K562 (cell line): ENCODE data around the gene KRTAP10-9. TPM values are rescaled to one million over a fixed set of nuclear protein-coding genes. Genes with fewer than 3 reads are reported as not detected.

Experiments used
- ATAC-seq: fragments of 200-7000 bp; cut with Tn5 transposase; 3 replicates; pipeline ENCODE4 v1.9.1; 2020; ENCODE audit warnings: moderate library complexity
- BruUV-seq: library from RNA; stranded (reverse); fragments of 400-500 nt; replicated peaks from 2 replicates; lab custom pipeline; 2021; lab: Mats Ljungman, UMichigan
- CTCF ChIA-PET: fragments of 300-600 bp; formaldehyde crosslinking; extraction: SDS; loops from one replicate; lab custom pipeline; 2021; ENCODE audit warnings: low intra/inter-chr PET ratio; lab: Yijun Ruan, JAX
- POLR2A ChIA-PET: fragments of 300-600, 350-650 bp; sonication (Branson Sonifier 250); formaldehyde crosslinking; extraction: SDS; loops from one replicate; lab custom pipeline; 2021; ENCODE audit warnings: antibody characterized with exemption, inconsistent platforms; lab: Yijun Ruan, JAX
- DNase-seq, 4 experiments: peaks; one replicate each; pipeline versions ENCODE4 v3.0.0 to v3.0.0-alpha.2; 2011 to 2018; ENCODE audit warnings: low spot score in 3 of 4, mixed read lengths in 3 of 4; ENCODE audit errors: extremely low read depth in 1 of 4
- FAIRE-seq: peaks from 2 replicates; lab custom pipeline; 2011; peaks lifted over from hg19 to GRCh38; lab: Jason Lieb, UNC
- H2AFZ ChIP-seq: 2 replicates; pipeline ENCODE4 v1.6.0; 2011; ENCODE audit warnings: low read depth, low read length, control low read depth, inconsistent platforms
- H3K27ac ChIP-seq: fragments of 200-600 bp; 3 replicates; pipeline ENCODE4 v1.8.0; 2011; ENCODE audit warnings: low read depth, mild to moderate bottlenecking, control low read depth, inconsistent platforms, low read length, moderate library complexity, mixed read lengths; ENCODE audit errors: extremely low read depth
- H3K27me3 ChIP-seq, 2 experiments: fragments of 300-600 bp in 1 of 2; 2 replicates in 1 of 2; 3 replicates in 1 of 2; pipeline versions ENCODE4 v1.6.0 to v1.8.0; 2011; ENCODE audit warnings: inconsistent platforms in 2 of 2, low read length in 2 of 2, mild to moderate bottlenecking in 1 of 2, mixed read lengths in 1 of 2, moderate library complexity in 1 of 2; ENCODE audit not compliant: control insufficient read depth in 2 of 2, insufficient read depth in 2 of 2
- H3K36me3 ChIP-seq: fragments of 300-600 bp; 3 replicates; pipeline ENCODE4 v1.8.0; 2011; ENCODE audit warnings: mild to moderate bottlenecking, low read length, inconsistent platforms; ENCODE audit not compliant: control insufficient read depth, insufficient read depth
- H3K4me1 ChIP-seq, 2 experiments: fragments of 200-600 bp in 1 of 2; replicated peaks in 1 of 2; 2 replicates in 1 of 2; 3 replicates in 1 of 2; pipeline versions ENCODE4 v1.5.1 to v1.8.0; 2011; ENCODE audit warnings: inconsistent platforms in 2 of 2, low read length in 2 of 2, mild to moderate bottlenecking in 1 of 2, mixed read lengths in 1 of 2, moderate library complexity in 1 of 2; ENCODE audit not compliant: control insufficient read depth in 2 of 2, insufficient read depth in 2 of 2
- H3K4me2 ChIP-seq: 2 replicates; pipeline ENCODE4 v1.6.1; 2011; ENCODE audit warnings: low read length, control low read depth, inconsistent platforms, mixed read lengths; ENCODE audit not compliant: insufficient read depth
- H3K4me3 ChIP-seq: fragments of 200-600 bp; sonication (generic), shearing (Covaris generic); 2 replicates; pipeline ENCODE4 v1.5.1; 2016; ENCODE audit warnings: control low read depth, inconsistent platforms
- H3K79me2 ChIP-seq: fragments of 200-600 bp; 3 replicates; pipeline ENCODE4 v1.8.0; 2011; ENCODE audit warnings: low read length, inconsistent platforms; ENCODE audit not compliant: control insufficient read depth, insufficient read depth
- H3K9ac ChIP-seq, 2 experiments: 2 replicates each; pipeline versions ENCODE4 v1.6.0 to v1.6.1; 2011; ENCODE audit warnings: low read depth in 2 of 2, low read length in 2 of 2, control low read depth in 1 of 2, inconsistent platforms in 1 of 2, mild to moderate bottlenecking in 1 of 2, mixed read lengths in 1 of 2; ENCODE audit not compliant: insufficient read depth in 1 of 2
- H3K9me1 ChIP-seq: one replicate; pipeline ENCODE4 v1.6.0; 2011; ENCODE audit warnings: inconsistent platforms, mild to moderate bottlenecking, low read length, moderate library complexity; ENCODE audit not compliant: control insufficient read depth, insufficient read depth
- H3K9me3 ChIP-seq: replicated peaks from 2 replicates; pipeline ENCODE4 v1.5.1; 2011; ENCODE audit warnings: low read depth, low read length, inconsistent platforms; ENCODE audit not compliant: control insufficient read depth, insufficient read depth
- H4K20me1 ChIP-seq: replicated peaks from 2 replicates; pipeline ENCODE4 v1.6.1; 2011; ENCODE audit warnings: low read length, inconsistent platforms, mixed read lengths; ENCODE audit not compliant: control insufficient read depth, insufficient read depth
- ARID3B ChIP-seq: fragments of 250-450 bp; sonication (Bioruptor Pico); IDR thresholded peaks from 2 replicates; pipeline ENCODE4 v1.4.0; 2020; ENCODE audit warnings: borderline replicate concordance
- ATF6 ChIP-seq: sonication (generic); formaldehyde crosslinking; IDR thresholded peaks from 2 replicates; pipeline ENCODE4 v1.4.0; 2020; ENCODE audit warnings: mild to moderate bottlenecking, missing genetic modification reagents
- ATF7 ChIP-seq: fragments of 450-650 bp; IDR thresholded peaks from 2 replicates; pipeline ENCODE4 v1.7.1; 2014; ENCODE audit warnings: mild to moderate bottlenecking, moderate library complexity
- BMI1 ChIP-seq: fragments of 150-350 bp; IDR thresholded peaks from 2 replicates; pipeline ENCODE4 v1.6.1; 2014; ENCODE audit warnings: low read length
- CAMTA2 ChIP-seq: fragments of 250-450 bp; sonication (Bioruptor Pico); conservative IDR thresholded peaks from 2 replicates; pipeline ENCODE4 v1.5.1; 2022
- CHD2 ChIP-seq: IDR thresholded peaks from 2 replicates; pipeline ENCODE4 v1.6.1; 2011; ENCODE audit warnings: low read depth, low read length
- KLF10 ChIP-seq: fragments of 250-450 bp; sonication (Bioruptor Pico); IDR thresholded peaks from 2 replicates; pipeline ENCODE4 v1.6.1; 2021; ENCODE audit warnings: matching md5 sums
- NEUROD1 ChIP-seq: fragments of 150-350 bp; IDR thresholded peaks from 2 replicates; pipeline ENCODE4 v1.6.1; 2014; ENCODE audit warnings: borderline replicate concordance, low read length, low read depth; ENCODE audit not compliant: partially characterized antibody
- POU5F1 ChIP-seq: fragments of 150-350 bp; IDR thresholded peaks from 2 replicates; pipeline ENCODE4 v1.6.1; 2014; ENCODE audit warnings: borderline replicate concordance, low read length, low read depth, mild to moderate bottlenecking; ENCODE audit not compliant: partially characterized antibody
- RBBP5 ChIP-seq: fragments of 200-600 bp; sonication (generic); IDR thresholded peaks from 2 replicates; pipeline ENCODE4 v1.6.1; 2012; ENCODE audit warnings: borderline replicate concordance, mild to moderate bottlenecking, low read length, control low read depth, inconsistent platforms; ENCODE audit not compliant: insufficient read depth, poor library complexity, severe bottlenecking
- SMC3 ChIP-seq: conservative IDR thresholded peaks from 2 replicates; pipeline ENCODE4 v1.6.1; 2011; ENCODE audit warnings: low read depth, low read length, improper control_type of control experiment; ENCODE audit not compliant: insufficient read depth
- VEZF1 ChIP-seq: fragments of 200-800 bp; sonication (Bioruptor generic); IDR thresholded peaks from 2 replicates; pipeline ENCODE4 v1.6.1; 2017; ENCODE audit warnings: missing genetic modification characterization, missing compliant biosample characterization
- ZBED1 ChIP-seq: IDR thresholded peaks from 2 replicates; pipeline ENCODE4 v1.6.1; 2014
- ZC3H4 ChIP-seq: sonication (generic); formaldehyde crosslinking; IDR thresholded peaks from 2 replicates; pipeline ENCODE4 v1.9.0; 2021; ENCODE audit warnings: missing genetic modification reagents, borderline replicate concordance
- ZNF324 ChIP-seq: fragments of 250-450 bp; sonication (Bioruptor Pico); IDR thresholded peaks from 2 replicates; pipeline ENCODE4 v1.4.0; 2020; ENCODE audit warnings: mild to moderate bottlenecking
- ZNF431 ChIP-seq: sonication (generic); formaldehyde crosslinking; IDR thresholded peaks from 2 replicates; pipeline ENCODE4 v1.8.0; 2022; ENCODE audit warnings: mild to moderate bottlenecking, missing genetic modification reagents
- WGBS: fragments of 100-300 bp; shearing (Covaris generic); methylation state at CpG from one replicate; pipeline ENCODE4 v1.1.6; 2016; ENCODE audit warnings: low coverage, mixed read lengths; ENCODE audit not compliant: insufficient coverage; ENCODE audit errors: missing lambda C conversion rate; 5-methylcytosine and 5-hydroxymethylcytosine counted together
- in situ Hi-C: fragments of 300-500 bp; cut with MboI; formaldehyde crosslinking; loops from 4 replicates; pipeline ENCODE4 v1.15.0; 2018; ENCODE audit warnings: inconsistent platforms, mixed read lengths
- intact Hi-C: fragments of 100-400 bp; cut with micrococcal nuclease; formaldehyde crosslinking; loops from 2 replicates; pipeline ENCODE4 v1.14.2; 2022
- polyA plus RNA-seq, 8 experiments: library from polyadenylated mRNA; depleted of rRNA in 4 of 8; stranded (reverse) in 5 of 8; unstranded in 3 of 8; fragments of >200 nt; fragmentation: Nextera tagmentation in 2 of 8; fragmentation: Illumina TruSeq in 1 of 8; extraction: Ambion mirVana in 2 of 8; extraction: Trizol in 1 of 8; gene quantifications; 2 replicates each; pipeline versions ENCODE4 v1.2.1 to v1.2.3, GENCODE V29; 2011 to 2014; ENCODE audit warnings: inconsistent platforms in 1 of 8, missing spikeins in 1 of 8
- total RNA-seq, 7 experiments: library from RNA; depleted of rRNA in 6 of 7; stranded (reverse); fragments of >200 nt in 6 of 7; fragmentation: Illumina TruSeq in 2 of 7; extraction: Trizol in 2 of 7; gene quantifications; 2 replicates each; pipeline versions ENCODE4 v1.2.1 to v1.2.3, GENCODE V29; 2011 to 2021; ENCODE audit warnings: low replicate concordance in 1 of 7

Gene KRTAP10-9
- total and polyA plus RNA-seq, 9 of the 15 experiments (the other 6 are each of a cell fraction or from before 2014, with no cell fraction given): not detected

- FAIRE-seq: no peak
- intact Hi-C loops: no loop called here
These were observed 10.3 kb upstream of the KRTAP10-9 start for GRCh38 chr21:44616591-44616926.

More at GRCh38 chr21:44616591-44616926, 10.3 kb upstream of the KRTAP10-9 start:
- Histone ChIP-seq H3K4me2 (no peak overlapping the region), H3K9me3 (no peaks in the 10 kb centered on the region; the same call in 1 of the 2 replicates), H3K4me1 (peaks cover 0 to 10% of the 10 kb centered on the region in 2 experiments; a peak in 2 of 5 replicates), H3K4me3 (no peak overlapping the region), H3K9ac (no peak overlapping the region), H4K20me1 (no peaks in the 10 kb centered on the region), H3K79me2 (no peaks in the 10 kb centered on the region), H3K9me1 (peaks cover 3% of the 10 kb centered on the region), H3K27me3 (peaks cover 14 to 44% of the 10 kb centered on the region in 2 experiments; a peak in 4 of 5 replicates), H3K27ac (no peak overlapping the region), H3K36me3 (no peaks in the 10 kb centered on the region), H2AFZ (no peak overlapping the region)
- ATAC-seq (no peak), DNase-seq (no peak)
- WGBS: under 1% methylated on average over 16 of the region's 16 CpGs
- CTCF ChIA-PET: no interaction called here
- BruUV-seq: no TSS peak
- TF ChIP-seq VEZF1 (no peak), CAMTA2 (no peak), ATF7 (no peak), ZNF431 (no peak), ZBED1 (no peak), CHD2 (no peak), ZC3H4 (CRISPR knock-in tag) (no peak), KLF10 (CRISPR knock-in tag) (no peak), POU5F1 (no peak), SMC3 (no peak), RBBP5 (no peak), ZNF324 (no peak), ATF6 (CRISPR knock-in tag) (no peak), BMI1 (no peak), NEUROD1 (no peak), ARID3B (CRISPR knock-in tag) (no peak)
- in situ Hi-C loops: no loop called here
- POLR2A ChIA-PET: interaction anchor here (0.6 kb wide), 1 partner anchor 229 kb away, joined by 3 read pairs; no protein-coding TSS in a partner anchor
